ENCODE data around the gene DLG5.

Gene DLG5

DNA sequence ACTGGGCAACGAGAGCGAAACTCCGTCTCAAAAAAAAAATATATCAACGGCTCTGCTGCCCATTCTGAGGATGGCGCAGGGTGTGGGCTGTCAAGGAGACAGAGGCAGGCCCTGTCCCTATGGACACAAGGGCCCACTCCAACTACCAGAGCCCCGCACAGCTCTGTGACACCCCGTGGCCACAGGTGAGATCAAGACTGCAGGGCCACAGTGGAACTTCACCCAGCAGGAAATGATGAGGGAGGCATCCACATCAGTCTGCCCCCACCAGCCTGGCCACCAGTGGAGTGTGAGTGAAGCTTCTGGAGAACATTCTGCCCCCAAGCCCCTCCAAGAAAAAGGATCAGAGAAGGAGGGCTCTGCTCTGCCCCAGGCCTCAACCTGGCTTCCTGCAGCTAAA, 136.7 kb downstream of the DLG5 start:
- H3K27ac ChIP-seq, result no peak overlapping the region
- no peak for TF ChIP-seq ZFX (IDR thresholded peaks at IDR 0.05)
- TF ChIP-seq, protein P1, sequence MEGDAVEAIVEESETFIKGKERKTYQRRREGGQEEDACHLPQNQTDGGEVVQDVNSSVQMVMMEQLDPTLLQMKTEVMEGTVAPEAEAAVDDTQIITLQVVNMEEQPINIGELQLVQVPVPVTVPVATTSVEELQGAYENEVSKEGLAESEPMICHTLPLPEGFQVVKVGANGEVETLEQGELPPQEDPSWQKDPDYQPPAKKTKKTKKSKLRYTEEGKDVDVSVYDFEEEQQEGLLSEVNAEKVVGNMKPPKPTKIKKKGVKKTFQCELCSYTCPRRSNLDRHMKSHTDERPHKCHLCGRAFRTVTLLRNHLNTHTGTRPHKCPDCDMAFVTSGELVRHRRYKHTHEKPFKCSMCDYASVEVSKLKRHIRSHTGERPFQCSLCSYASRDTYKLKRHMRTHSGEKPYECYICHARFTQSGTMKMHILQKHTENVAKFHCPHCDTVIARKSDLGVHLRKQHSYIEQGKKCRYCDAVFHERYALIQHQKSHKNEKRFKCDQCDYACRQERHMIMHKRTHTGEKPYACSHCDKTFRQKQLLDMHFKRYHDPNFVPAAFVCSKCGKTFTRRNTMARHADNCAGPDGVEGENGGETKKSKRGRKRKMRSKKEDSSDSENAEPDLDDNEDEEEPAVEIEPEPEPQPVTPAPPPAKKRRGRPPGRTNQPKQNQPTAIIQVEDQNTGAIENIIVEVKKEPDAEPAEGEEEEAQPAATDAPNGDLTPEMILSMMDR (conservative IDR thresholded peaks at IDR 0.05), result no peak

DNA sequence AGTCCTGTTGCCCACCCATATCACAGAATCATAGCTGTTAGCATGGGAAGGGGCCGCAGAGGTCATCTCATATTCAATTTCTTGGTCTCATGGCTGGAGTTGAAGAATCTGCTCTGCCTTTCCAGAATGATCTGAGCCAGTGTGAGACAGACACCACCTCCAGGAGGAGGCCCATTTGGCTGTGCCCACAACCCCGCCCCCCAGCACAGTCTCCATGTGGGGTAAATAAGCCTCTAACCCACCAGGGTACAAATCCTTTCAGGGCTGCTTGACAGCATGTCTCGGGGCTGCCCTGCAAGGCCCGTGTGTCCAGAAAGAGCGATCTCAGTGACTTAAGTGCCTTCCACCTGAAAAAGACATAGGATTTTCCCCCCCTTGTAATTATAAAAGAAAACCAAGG, 137.5 kb downstream of the DLG5 start:
- no peak overlapping the region for H3K27ac ChIP-seq
- TF ChIP-seq, protein P1 (conservative IDR thresholded peaks at IDR 0.05), result no peak
- TF ChIP-seq ZFX (IDR thresholded peaks at IDR 0.05), result no peak

DNA sequence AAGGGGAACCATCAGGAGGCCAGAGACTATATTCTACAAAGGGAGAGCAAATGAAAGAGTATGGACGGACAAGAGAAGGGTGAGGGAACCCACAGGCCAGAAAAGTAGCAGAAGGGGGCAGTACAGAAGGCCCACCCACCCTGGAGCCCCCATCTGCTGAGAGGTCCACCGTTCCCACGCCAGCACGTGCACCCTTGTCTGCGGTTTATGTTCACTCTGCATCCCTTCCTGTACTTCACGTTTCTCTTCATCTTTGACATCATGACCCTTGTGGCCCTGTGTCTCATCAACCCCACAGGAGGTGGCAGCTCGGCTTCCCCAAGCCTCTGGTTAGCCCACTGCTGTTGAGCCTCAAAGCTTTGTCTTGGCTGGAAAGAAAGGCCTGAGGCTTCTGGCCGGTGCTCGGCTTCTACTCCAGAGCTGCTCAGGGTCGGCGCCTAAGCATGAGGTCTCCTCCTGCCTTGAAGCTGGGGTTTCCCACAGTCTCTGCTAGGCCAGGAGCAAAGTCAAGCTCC, 138.0 kb downstream of the DLG5 start:
- H3K27ac ChIP-seq, result no peak overlapping the region
- TF ChIP-seq, protein P1 (conservative IDR thresholded peaks at IDR 0.05), result no peak
- no peak for TF ChIP-seq ZFX (IDR thresholded peaks at IDR 0.05)

DNA sequence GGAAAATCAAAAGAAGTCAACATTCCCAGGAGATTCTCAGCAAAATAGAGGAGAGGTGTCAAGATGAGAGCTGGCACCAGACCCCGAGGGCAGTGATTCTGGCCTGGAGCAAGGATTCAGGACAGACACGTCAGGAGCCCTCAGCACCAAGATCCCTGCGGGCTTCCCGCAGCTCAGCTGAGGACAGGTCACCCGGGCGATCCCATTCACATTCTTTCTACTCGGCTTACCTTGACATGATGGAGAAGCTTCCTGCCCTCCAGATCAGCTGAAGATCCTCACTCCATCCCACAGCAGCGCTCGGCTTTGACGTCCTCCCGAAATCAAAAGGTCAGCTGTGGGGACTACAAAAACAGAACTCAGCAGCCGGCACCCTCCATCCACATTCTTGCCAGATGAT, 139.1 kb downstream of the DLG5 start:
- no peak overlapping the region for H3K27ac ChIP-seq
- no peak for TF ChIP-seq ZFX (IDR thresholded peaks at IDR 0.05)
- TF ChIP-seq, protein P1 (conservative IDR thresholded peaks at IDR 0.05), result no peak

DNA sequence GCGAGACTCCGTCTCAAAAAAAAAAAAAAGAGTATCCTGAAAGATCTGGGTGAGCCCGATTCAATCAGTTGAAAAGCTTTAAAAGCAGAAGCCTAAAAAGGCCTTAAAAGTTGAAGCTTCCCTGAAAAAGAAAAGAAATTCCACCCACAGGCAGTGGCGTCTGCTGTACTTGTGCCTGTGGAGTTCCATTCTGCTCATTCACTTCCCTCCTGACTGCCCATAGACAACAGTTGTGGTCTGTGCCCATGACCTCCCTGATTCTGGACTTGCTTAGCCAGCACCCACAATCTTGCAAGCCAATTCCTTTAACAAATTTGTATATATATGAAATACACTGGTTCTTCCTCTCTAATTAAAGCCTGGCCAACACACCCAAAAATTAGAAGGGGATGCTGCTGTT, 141.7 kb downstream of the DLG5 start:
- H3K27ac ChIP-seq, result no peak overlapping the region
- TF ChIP-seq, protein P1 (conservative IDR thresholded peaks at IDR 0.05), result no peak
- no peak for TF ChIP-seq ZFX (IDR thresholded peaks at IDR 0.05)

DNA sequence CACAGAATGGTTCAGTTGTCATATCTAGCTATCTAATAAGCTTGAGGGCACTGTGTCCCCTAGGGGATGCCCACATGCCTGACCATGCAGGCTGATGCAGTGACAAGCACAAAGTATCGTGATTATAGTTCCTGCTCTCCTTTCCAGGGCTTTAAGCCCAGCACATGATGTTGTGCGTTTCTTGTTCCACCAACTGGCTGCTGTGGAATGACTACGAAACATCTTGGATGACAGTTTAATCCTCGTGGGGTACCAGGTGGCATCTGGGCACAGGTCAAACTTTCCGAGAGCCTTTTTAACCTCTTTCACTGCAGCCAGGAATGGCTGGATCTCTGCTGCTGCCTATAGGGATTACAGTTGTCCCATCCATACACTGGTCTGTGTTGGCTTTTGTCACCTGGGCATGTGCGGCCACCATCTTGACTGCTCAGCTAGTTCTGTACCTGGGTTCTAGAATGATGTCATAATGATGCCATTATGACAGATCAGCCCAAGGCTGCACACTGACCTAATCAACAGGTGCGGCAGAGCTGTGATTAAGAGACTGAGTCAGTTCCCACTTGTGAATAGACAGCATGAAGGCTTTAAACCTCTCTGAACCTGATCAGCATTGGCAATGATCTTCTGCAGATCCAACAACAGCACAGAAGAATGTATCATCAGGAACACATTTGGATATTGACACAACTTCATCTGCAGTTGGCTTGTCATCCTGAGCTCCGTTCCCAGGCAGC, 144.1 kb downstream of the DLG5 start:
- no peak for TF ChIP-seq ZFX (IDR thresholded peaks at IDR 0.05)
- no peak overlapping the region for H3K27ac ChIP-seq

DNA sequence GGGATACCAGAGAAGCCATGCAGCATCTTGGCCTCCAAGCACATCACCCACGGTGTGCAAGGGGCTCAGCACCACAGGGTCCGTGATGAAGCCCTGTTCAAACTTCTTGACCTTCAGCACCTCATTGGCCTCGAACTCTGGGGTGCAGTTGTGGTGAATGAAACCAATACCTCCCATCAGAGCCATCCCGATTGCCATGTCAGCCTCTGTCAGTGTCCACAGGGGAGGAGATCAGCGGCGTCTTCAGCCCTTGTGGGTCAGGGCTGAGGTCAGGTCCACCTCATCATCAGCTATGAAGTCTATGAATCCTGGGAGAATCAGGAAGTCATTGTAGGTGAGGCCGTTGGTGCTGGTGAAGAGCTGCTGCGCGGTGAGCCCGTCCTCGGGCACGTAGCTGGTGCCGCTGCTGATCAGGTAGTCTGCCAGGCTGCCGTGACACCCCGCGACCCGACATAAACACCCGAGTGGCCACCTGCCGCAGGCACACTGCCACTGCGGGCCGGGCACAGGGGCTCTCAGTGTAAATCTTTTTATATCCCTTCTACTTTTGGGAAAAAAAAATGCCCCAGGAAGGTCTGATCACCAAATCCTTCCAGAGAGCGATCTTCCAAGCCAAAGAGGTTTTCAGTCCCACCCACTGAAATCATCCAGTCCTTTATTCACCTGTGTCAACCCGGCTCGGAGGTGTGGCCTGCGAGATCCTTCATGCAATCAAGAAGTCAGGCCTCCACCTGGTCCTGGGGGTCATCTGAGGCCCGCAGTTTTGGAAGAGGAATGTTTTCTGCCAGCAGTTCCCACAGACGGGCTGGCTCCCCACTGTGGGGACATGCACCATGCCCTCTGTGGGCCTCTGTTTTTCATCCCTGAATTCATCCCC, 144.9 kb downstream of the DLG5 start:
- TF ChIP-seq, protein P1 (conservative IDR thresholded peaks at IDR 0.05), result no peak
- TF ChIP-seq ZFX (IDR thresholded peaks at IDR 0.05), result no peak
- H3K27ac ChIP-seq, result no peak overlapping the region
